Measurements from ENCODE around the gene STIM1.
"Not testable (repeated sequence)": the region's sequence is repeated elsewhere in the genome, so short reads cannot be mapped to it uniquely, and the experiment has no call there.

STIM1 gene

DNA sequence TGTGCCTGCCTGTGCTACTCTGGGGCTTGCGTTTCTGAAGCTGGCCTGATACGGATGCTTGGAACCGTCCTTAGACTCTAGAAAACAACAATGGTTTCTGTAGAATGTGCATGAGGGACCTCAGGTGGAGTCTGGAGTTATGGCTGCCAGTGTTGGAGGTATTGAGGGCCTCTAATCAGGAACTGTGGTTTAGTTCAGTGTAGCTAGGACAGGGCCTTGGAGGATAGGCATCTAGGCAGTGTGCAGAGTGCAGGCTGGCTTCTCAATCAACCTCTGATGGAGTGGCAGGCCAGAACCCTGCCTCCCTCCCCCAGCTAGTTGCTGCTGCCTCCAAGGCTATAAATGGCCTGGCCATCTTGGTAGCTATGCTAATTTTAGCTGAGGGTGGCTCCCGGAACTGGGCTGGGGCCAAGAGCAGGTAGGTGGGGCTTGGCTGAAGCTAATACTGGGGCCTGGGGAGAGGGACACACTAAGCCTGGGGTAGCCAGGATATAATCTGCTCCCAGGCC is 4.0 kb downstream of the STIM1 start:
- no peaks in the 10 kb centered on the region for H3K27me3 ChIP-seq (ENCODE audit: control insufficient read depth, insufficient read depth, low read length)
- H3K4me3 ChIP-seq (ENCODE audit: low read length), result no peak overlapping the region
- no peak overlapping the region for H3K4me2 ChIP-seq (ENCODE audit: low read length)
- no peak overlapping the region for H3K9ac ChIP-seq (ENCODE audit: low read depth, low read length)
- no peaks in the 10 kb centered on the region for H3K9me3 ChIP-seq (replicated peaks; ENCODE audit: low read length)
- no peaks in the 10 kb centered on the region for H3K36me3 ChIP-seq (ENCODE audit: insufficient read depth, low read length)
- H3K4me1 ChIP-seq (ENCODE audit: control insufficient read depth, insufficient read depth, low read length), result peaks cover 13% of the 10 kb centered on the region

GRCh38 chr11:3860375-3860774 is 4.9 kb downstream of the STIM1 start:
- Histone ChIP-seq H3K9ac (ENCODE audit: low read depth, low read length) (no peak overlapping the region), H3K4me3 (ENCODE audit: low read length) (no peak overlapping the region), H3K4me2 (ENCODE audit: low read length) (no peak overlapping the region), H3K27me3 (ENCODE audit: control insufficient read depth, insufficient read depth, low read length) (no peaks in the 10 kb centered on the region), H3K4me1 (ENCODE audit: control insufficient read depth, insufficient read depth, low read length) (peaks cover 12% of the 10 kb centered on the region), H3K9me3 (replicated peaks; ENCODE audit: low read length) (no peaks in the 10 kb centered on the region), H3K36me3 (ENCODE audit: insufficient read depth, low read length) (no peaks in the 10 kb centered on the region)

DNA sequence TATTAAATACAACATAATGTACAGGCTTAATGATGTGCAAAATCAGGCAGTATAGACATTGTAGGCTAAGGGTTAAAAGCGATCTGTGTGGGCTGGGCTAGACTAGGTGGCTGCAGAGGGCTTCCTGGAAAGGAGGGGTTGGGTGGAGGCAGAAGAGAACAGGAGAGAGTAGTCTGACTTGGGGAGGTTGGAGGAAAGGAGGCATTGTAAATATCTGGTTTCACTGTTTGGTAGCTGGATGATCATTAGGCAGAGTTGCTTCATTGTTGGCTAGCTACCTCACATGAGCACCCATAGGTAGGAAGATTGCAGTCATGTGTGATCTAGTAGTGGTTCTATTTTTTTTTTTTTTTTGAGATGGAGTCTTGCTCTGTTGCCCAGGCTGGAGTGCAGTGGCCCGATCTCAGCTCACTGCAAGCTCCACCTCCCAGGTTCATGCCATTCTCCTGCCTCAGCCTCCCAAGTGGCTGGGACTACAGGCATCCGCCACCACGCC is 5.5 kb downstream of the STIM1 start:
- not testable (repeated sequence) for H3K9ac ChIP-seq (ENCODE audit: low read depth, low read length); H3K9me3 ChIP-seq (replicated peaks; ENCODE audit: low read length); H3K4me3 ChIP-seq (ENCODE audit: low read length); H3K27me3 ChIP-seq (ENCODE audit: control insufficient read depth, insufficient read depth, low read length); H3K4me2 ChIP-seq (ENCODE audit: low read length); H3K36me3 ChIP-seq (ENCODE audit: insufficient read depth, low read length)
- peaks cover 18% of the 10 kb centered on the region for H3K4me1 ChIP-seq (ENCODE audit: control insufficient read depth, insufficient read depth, low read length)

DNA sequence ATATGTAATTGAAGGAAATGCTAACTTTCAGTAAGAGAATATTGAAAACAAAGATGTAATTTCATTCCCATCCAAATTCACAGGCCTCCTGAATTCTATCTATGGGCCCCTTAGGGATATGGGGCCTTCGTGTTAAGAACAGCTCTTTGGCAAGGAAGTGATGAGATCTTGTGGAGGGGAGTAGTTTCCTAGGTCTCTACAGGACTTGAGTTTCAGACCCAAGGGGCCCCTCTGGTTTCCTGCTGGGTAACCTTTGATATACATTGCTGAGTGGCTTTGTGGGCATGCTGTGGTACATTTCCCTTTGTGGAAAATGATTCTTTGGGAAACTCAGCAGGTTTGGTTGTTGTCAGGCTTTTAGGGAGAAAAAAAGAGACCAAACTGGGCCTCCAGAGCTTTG is 6.2 kb downstream of the STIM1 start:
- Histone ChIP-seq H3K4me2 (ENCODE audit: low read length) (no peak overlapping the region), H3K27me3 (ENCODE audit: control insufficient read depth, insufficient read depth, low read length) (no peaks in the 10 kb centered on the region), H3K36me3 (ENCODE audit: insufficient read depth, low read length) (no peaks in the 10 kb centered on the region), H3K9ac (ENCODE audit: low read depth, low read length) (no peak overlapping the region), H3K9me3 (replicated peaks; ENCODE audit: low read length) (no peaks in the 10 kb centered on the region), H3K4me3 (ENCODE audit: low read length) (no peak overlapping the region), H3K4me1 (ENCODE audit: control insufficient read depth, insufficient read depth, low read length) (peaks cover 18% of the 10 kb centered on the region)

GRCh38 chr11:3865388-3866193 is 10.1 kb downstream of the STIM1 start:
- Histone ChIP-seq H3K4me2 (ENCODE audit: low read length) (peak overlapping the region; percentile 55), H3K9me3 (replicated peaks; ENCODE audit: low read length) (no peaks in the 10 kb centered on the region), H3K27me3 (ENCODE audit: control insufficient read depth, insufficient read depth, low read length) (no peaks in the 10 kb centered on the region), H3K9ac (ENCODE audit: low read depth, low read length) (no peak overlapping the region), H3K36me3 (ENCODE audit: insufficient read depth, low read length) (no peaks in the 10 kb centered on the region), H3K4me1 (ENCODE audit: control insufficient read depth, insufficient read depth, low read length) (peaks cover 15% of the 10 kb centered on the region), H3K4me3 (ENCODE audit: low read length) (no peak overlapping the region)

DNA sequence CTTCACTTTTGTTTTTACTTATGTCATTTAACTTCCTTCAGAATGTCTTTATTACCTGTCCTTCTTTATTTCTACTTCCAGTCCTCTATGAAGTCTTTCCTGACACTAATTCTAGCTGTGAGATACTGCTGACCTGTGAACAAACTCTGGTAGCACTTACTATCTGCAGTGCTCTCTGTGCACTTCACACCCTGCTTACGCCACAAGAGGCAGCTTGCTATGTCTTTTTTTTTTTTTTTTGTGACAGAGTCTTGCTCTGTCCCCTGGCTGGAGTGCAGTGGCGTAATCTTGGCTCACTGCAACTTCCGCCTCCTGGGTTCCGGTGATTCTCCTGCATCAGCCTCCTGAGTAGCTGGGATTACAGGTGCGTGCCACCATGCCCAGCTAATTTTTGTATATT is 10.7 kb downstream of the STIM1 start:
- Histone ChIP-seq H3K9me3 (replicated peaks; ENCODE audit: low read length) (no peaks in the 10 kb centered on the region), H3K27me3 (ENCODE audit: control insufficient read depth, insufficient read depth, low read length) (no peaks in the 10 kb centered on the region), H3K4me3 (ENCODE audit: low read length) (no peak overlapping the region), H3K9ac (ENCODE audit: low read depth, low read length) (no peak overlapping the region), H3K36me3 (ENCODE audit: insufficient read depth, low read length) (no peaks in the 10 kb centered on the region), H3K4me1 (ENCODE audit: control insufficient read depth, insufficient read depth, low read length) (peaks cover 15% of the 10 kb centered on the region), H3K4me2 (ENCODE audit: low read length) (peak overlapping the region; percentile 55)

DNA sequence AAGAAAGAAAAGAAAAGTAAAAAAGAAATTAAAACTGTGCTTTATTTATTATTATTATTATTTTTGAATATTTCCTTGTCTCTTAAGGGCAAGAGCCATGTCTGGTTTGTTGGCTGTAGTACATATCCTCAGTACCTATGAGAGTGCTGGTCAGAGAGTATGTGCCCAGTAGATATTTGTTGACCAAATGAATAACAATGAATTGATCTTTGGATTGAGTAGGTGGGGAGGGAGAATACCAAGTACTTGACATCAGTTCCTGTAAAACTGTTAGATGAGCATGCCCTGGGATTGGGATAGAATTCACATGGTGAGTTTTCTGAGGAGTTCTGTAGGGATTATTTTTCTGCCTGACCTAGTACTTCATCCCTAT is 11.4 kb downstream of the STIM1 start:
- Histone ChIP-seq H3K4me2 (ENCODE audit: low read length) (no peak overlapping the region), H3K4me1 (ENCODE audit: control insufficient read depth, insufficient read depth, low read length) (peaks cover 15% of the 10 kb centered on the region), H3K9ac (ENCODE audit: low read depth, low read length) (no peak overlapping the region), H3K36me3 (ENCODE audit: insufficient read depth, low read length) (no peaks in the 10 kb centered on the region), H3K27me3 (ENCODE audit: control insufficient read depth, insufficient read depth, low read length) (no peaks in the 10 kb centered on the region), H3K4me3 (ENCODE audit: low read length) (no peak overlapping the region), H3K9me3 (replicated peaks; ENCODE audit: low read length) (no peaks in the 10 kb centered on the region)

- no peaks in the 10 kb centered on the region for H3K27me3 ChIP-seq (ENCODE audit: control insufficient read depth, insufficient read depth, low read length)
- no peak overlapping the region for H3K4me2 ChIP-seq (ENCODE audit: low read length)
- H3K9me3 ChIP-seq (replicated peaks; ENCODE audit: low read length), result no peaks in the 10 kb centered on the region
- peaks cover 15% of the 10 kb centered on the region for H3K4me1 ChIP-seq (ENCODE audit: control insufficient read depth, insufficient read depth, low read length)
- no peak overlapping the region for H3K9ac ChIP-seq (ENCODE audit: low read depth, low read length)
- no peak overlapping the region for H3K4me3 ChIP-seq (ENCODE audit: low read length)
- no peaks in the 10 kb centered on the region for H3K36me3 ChIP-seq (ENCODE audit: insufficient read depth, low read length)
These were observed 12.0 kb downstream of the STIM1 start for GRCh38 chr11:3867209-3868091.

GRCh38 chr11:3873712-3874349 is 18.4 kb downstream of the STIM1 start:
- H3K4me3 ChIP-seq (ENCODE audit: low read length), result no peak overlapping the region
- no peaks in the 10 kb centered on the region for H3K36me3 ChIP-seq (ENCODE audit: insufficient read depth, low read length)
- H3K4me1 ChIP-seq (ENCODE audit: control insufficient read depth, insufficient read depth, low read length), result no peaks in the 10 kb centered on the region
- no peak overlapping the region for H3K9ac ChIP-seq (ENCODE audit: low read depth, low read length)
- no peaks in the 10 kb centered on the region for H3K9me3 ChIP-seq (replicated peaks; ENCODE audit: low read length)
- H3K27me3 ChIP-seq (ENCODE audit: control insufficient read depth, insufficient read depth, low read length), result no peaks in the 10 kb centered on the region
- no peak overlapping the region for H3K4me2 ChIP-seq (ENCODE audit: low read length)

GRCh38 chr11:3876613-3877012 is 21.1 kb downstream of the STIM1 start:
- no peak overlapping the region for H3K9ac ChIP-seq (ENCODE audit: low read depth, low read length)
- H3K27me3 ChIP-seq (ENCODE audit: control insufficient read depth, insufficient read depth, low read length), result no peaks in the 10 kb centered on the region
- no peaks in the 10 kb centered on the region for H3K36me3 ChIP-seq (ENCODE audit: insufficient read depth, low read length)
- no peak overlapping the region for H3K4me2 ChIP-seq (ENCODE audit: low read length)
- no peak overlapping the region for H3K4me3 ChIP-seq (ENCODE audit: low read length)
- H3K9me3 ChIP-seq (replicated peaks; ENCODE audit: low read length), result no peaks in the 10 kb centered on the region
- H3K4me1 ChIP-seq (ENCODE audit: control insufficient read depth, insufficient read depth, low read length), result peaks cover 10% of the 10 kb centered on the region
